IPS-18a (cell line): ENCODE data around the gene ABHD3.
"Not testable (repeated sequence)": the region's sequence is repeated elsewhere in the genome, so short reads cannot be mapped to it uniquely, and the experiment has no call there.

Source experiments
- H3K27ac ChIP-seq: one replicate; pipeline ENCODE4 v1.5.1; 2013; ENCODE audit warnings: low read length
- H3K27me3 ChIP-seq: one replicate; pipeline ENCODE4 v1.6.1; 2013; ENCODE audit warnings: mild to moderate bottlenecking, low read length; ENCODE audit not compliant: control insufficient read depth, insufficient read depth
- H3K36me3 ChIP-seq: one replicate; pipeline ENCODE4 v1.6.1; 2013; ENCODE audit warnings: low read depth, low read length; ENCODE audit not compliant: control insufficient read depth
- H3K4me1 ChIP-seq: one replicate; pipeline ENCODE4 v1.6.1; 2013; ENCODE audit warnings: low read depth, low read length; ENCODE audit not compliant: control insufficient read depth
- H3K4me3 ChIP-seq: one replicate; pipeline ENCODE4 v1.5.1; 2013; ENCODE audit warnings: low read length
- H3K9ac ChIP-seq: one replicate; pipeline ENCODE4 v1.6.1; 2013; ENCODE audit warnings: mild to moderate bottlenecking, low read length, moderate library complexity
- H3K9me3 ChIP-seq: one replicate; pipeline ENCODE4 v1.6.1; 2013; ENCODE audit warnings: low read depth, low read length; ENCODE audit not compliant: control insufficient read depth

ABHD3 gene

GRCh38 chr18:21736926-21737325 lies 32.4 kb upstream of the ABHD3 start:
- peaks cover 20% of the 10 kb centered on the region for H3K4me1 ChIP-seq
- H3K9me3 ChIP-seq, H3K27me3 ChIP-seq: not testable (repeated sequence)

GRCh38 chr18:21735452-21736015 lies 31.0 kb upstream of the ABHD3 start:
- H3K27me3 ChIP-seq = no peaks in the 10 kb centered on the region
- no peaks in the 10 kb centered on the region for H3K36me3 ChIP-seq
- H3K9ac ChIP-seq = peak overlapping the region; percentile 28
- peak overlapping the region; percentile 68 for H3K27ac ChIP-seq
- no peaks in the 10 kb centered on the region for H3K9me3 ChIP-seq
- H3K4me3 ChIP-seq = peak overlapping the region; percentile 6
- H3K4me1 ChIP-seq = peaks cover 20% of the 10 kb centered on the region

More at GRCh38 chr18:21736926-21737325, 32.4 kb upstream of the ABHD3 start:
- not testable (repeated sequence) for H3K9ac ChIP-seq, H3K36me3 ChIP-seq, H3K4me3 ChIP-seq, H3K27ac ChIP-seq

GRCh38 chr18:21733011-21733410 lies 28.4 kb upstream of the ABHD3 start:
- Histone ChIP-seq H3K27ac (no peak overlapping the region), H3K9me3 (no peaks in the 10 kb centered on the region), H3K27me3 (no peaks in the 10 kb centered on the region), H3K4me3 (no peak overlapping the region), H3K36me3 (no peaks in the 10 kb centered on the region), H3K4me1 (peaks cover 12% of the 10 kb centered on the region), H3K9ac (no peak overlapping the region)

GRCh38 chr18:21727702-21728101 lies 23.1 kb upstream of the ABHD3 start:
- no peak overlapping the region for H3K27ac ChIP-seq
- no peaks in the 10 kb centered on the region for H3K9me3 ChIP-seq
- H3K27me3 ChIP-seq = no peaks in the 10 kb centered on the region
- no peaks in the 10 kb centered on the region for H3K36me3 ChIP-seq
- H3K4me3 ChIP-seq = no peak overlapping the region
- no peaks in the 10 kb centered on the region for H3K4me1 ChIP-seq
- no peak overlapping the region for H3K9ac ChIP-seq

GRCh38 chr18:21725201-21725600 lies 20.6 kb upstream of the ABHD3 start:
- H3K9ac ChIP-seq = no peak overlapping the region
- H3K27ac ChIP-seq = no peak overlapping the region
- H3K36me3 ChIP-seq = no peaks in the 10 kb centered on the region
- H3K9me3 ChIP-seq = no peaks in the 10 kb centered on the region
- no peaks in the 10 kb centered on the region for H3K27me3 ChIP-seq
- no peak overlapping the region for H3K4me3 ChIP-seq
- H3K4me1 ChIP-seq = no peaks in the 10 kb centered on the region

- H3K9ac ChIP-seq = no peak overlapping the region
- H3K36me3 ChIP-seq = no peaks in the 10 kb centered on the region
- no peak overlapping the region for H3K27ac ChIP-seq
- no peaks in the 10 kb centered on the region for H3K4me1 ChIP-seq
- H3K9me3 ChIP-seq = no peaks in the 10 kb centered on the region
- no peak overlapping the region for H3K4me3 ChIP-seq
- H3K27me3 ChIP-seq = no peaks in the 10 kb centered on the region
These were observed 18.1 kb upstream of the ABHD3 start for GRCh38 chr18:21722687-21723086.

- no peaks in the 10 kb centered on the region for H3K27me3 ChIP-seq
- H3K9ac ChIP-seq = no peak overlapping the region
- H3K4me3 ChIP-seq = no peak overlapping the region
- H3K9me3 ChIP-seq = no peaks in the 10 kb centered on the region
- H3K36me3 ChIP-seq = no peaks in the 10 kb centered on the region
- no peaks in the 10 kb centered on the region for H3K4me1 ChIP-seq
- no peak overlapping the region for H3K27ac ChIP-seq
These were observed 9.9 kb upstream of the ABHD3 start for GRCh38 chr18:21714474-21714873.

- not testable (repeated sequence) for H3K36me3 ChIP-seq, H3K4me3 ChIP-seq, H3K27ac ChIP-seq, H3K9me3 ChIP-seq, H3K9ac ChIP-seq, H3K4me1 ChIP-seq
- H3K27me3 ChIP-seq = peaks cover 19% of the 10 kb centered on the region
These were observed 2.6 kb upstream of the ABHD3 start for GRCh38 chr18:21707130-21707529.

GRCh38 chr18:21706386-21706865 lies 1.9 kb upstream of the ABHD3 start:
- no peak overlapping the region for H3K27ac ChIP-seq
- peaks cover 19% of the 10 kb centered on the region for H3K27me3 ChIP-seq
- no peaks in the 10 kb centered on the region for H3K9me3 ChIP-seq
- no peak overlapping the region for H3K9ac ChIP-seq
- H3K4me3 ChIP-seq = no peak overlapping the region
- peaks cover 5% of the 10 kb centered on the region for H3K36me3 ChIP-seq
- H3K4me1 ChIP-seq = peaks cover 5% of the 10 kb centered on the region

GRCh38 chr18:21703241-21703820 lies 1.2 kb downstream of the ABHD3 start:
- Histone ChIP-seq H3K36me3 (peaks cover 6% of the 10 kb centered on the region), H3K27me3 (peaks cover 19% of the 10 kb centered on the region), H3K4me3 (peak overlapping the region; percentile 80), H3K4me1 (peaks cover 5% of the 10 kb centered on the region), H3K27ac (no peak overlapping the region), H3K9me3 (no peaks in the 10 kb centered on the region), H3K9ac (peak overlapping the region; percentile 50)

GRCh38 chr18:21702602-21703001 lies 2.0 kb downstream of the ABHD3 start:
- Histone ChIP-seq H3K27me3 (peaks cover 19% of the 10 kb centered on the region), H3K4me1 (peaks cover 5% of the 10 kb centered on the region), H3K9ac (no peak overlapping the region), H3K36me3 (peaks cover 6% of the 10 kb centered on the region), H3K4me3 (no peak overlapping the region), H3K9me3 (no peaks in the 10 kb centered on the region), H3K27ac (no peak overlapping the region)

- no peak overlapping the region for H3K4me3 ChIP-seq
- H3K27ac ChIP-seq = no peak overlapping the region
- no peak overlapping the region for H3K9ac ChIP-seq
- peaks cover 5% of the 10 kb centered on the region for H3K4me1 ChIP-seq
- peaks cover 19% of the 10 kb centered on the region for H3K27me3 ChIP-seq
- no peaks in the 10 kb centered on the region for H3K9me3 ChIP-seq
- H3K36me3 ChIP-seq = peaks cover 6% of the 10 kb centered on the region
These were observed 3.0 kb downstream of the ABHD3 start for GRCh38 chr18:21701621-21702020.
